Progenitor cell of endocrine pancreas (in vitro differentiated cells): ENCODE data around the gene FRMD1. TPM values are rescaled to one million over a fixed set of nuclear protein-coding genes. Genes with fewer than 3 reads are reported as not detected.

ENCODE experiments used
- DNase-seq: peaks from one replicate; pipeline ENCODE4 v3.0.0; 2021; ENCODE audit warnings: low spot score; ENCODE audit not compliant: unreplicated experiment
- H3K27ac Mint-ChIP-seq: 2 replicates; pipeline ENCODE4 v1.8.0; 2021; ENCODE audit warnings: mild to moderate bottlenecking, moderate library complexity, mixed read lengths
- H3K27me3 Mint-ChIP-seq: 2 replicates; pipeline ENCODE4 v1.8.0; 2021; ENCODE audit warnings: mixed read lengths
- H3K36me3 Mint-ChIP-seq: 2 replicates; pipeline ENCODE4 v1.8.0; 2022; ENCODE audit warnings: mixed read lengths; ENCODE audit not compliant: insufficient read depth
- H3K4me1 Mint-ChIP-seq: 2 replicates; pipeline ENCODE4 v1.8.0; 2021; ENCODE audit warnings: low read depth, mixed read lengths
- H3K4me3 Mint-ChIP-seq: 2 replicates; pipeline ENCODE4 v1.8.0; 2021; ENCODE audit warnings: low read depth, mild to moderate bottlenecking, moderate library complexity, mixed read lengths
- H3K9me3 Mint-ChIP-seq: 2 replicates; pipeline ENCODE4 v1.8.0; 2021; ENCODE audit warnings: low read depth, mixed read lengths
- CTCF ChIP-seq: fragments of 200-600 bp; sonication (generic); IDR thresholded peaks from one replicate; pipeline ENCODE4 v1.5.0; 2021; ENCODE audit warnings: antibody characterized with exemption, mild to moderate bottlenecking; ENCODE audit not compliant: unreplicated experiment
- total RNA-seq: library from RNA; stranded (reverse); gene quantifications from 2 replicates; pipeline ENCODE4 v1.2.1, GENCODE V29; 2021

Gene FRMD1
- total RNA-seq, 1 donor from 2014 or later = not detected

GRCh38 chr6:168004023-168004422 lies 75.0 kb downstream of the FRMD1 start:
- H3K36me3 Mint-ChIP-seq = no peaks in the 10 kb centered on the region
- no peaks in the 10 kb centered on the region for H3K4me1 Mint-ChIP-seq
- TF ChIP-seq CTCF = no peak
- no peak for DNase-seq
- no peak overlapping the region for H3K4me3 Mint-ChIP-seq
- H3K9me3 Mint-ChIP-seq = peaks cover 10% of the 10 kb centered on the region
- H3K27ac Mint-ChIP-seq = no peak overlapping the region
- H3K27me3 Mint-ChIP-seq = peaks cover 4% of the 10 kb centered on the region

Other genes starting within 250 kb of the FRMD1 start
- not detected in 2 replicates for gene KIF25, start 81.5 kb downstream of the FRMD1 start, total RNA-seq
- 30.5 and 33.2 TPM in 2 replicates for gene DACT2, start 240.6 kb upstream of the FRMD1 start, total RNA-seq